Prostate gland (tissue), 2 donors: ENCODE data around the gene UGT2B11. TPM values are rescaled to one million over a fixed set of nuclear protein-coding genes. Genes with fewer than 3 reads are reported as not detected.
"Not testable (repeated sequence)": the region's sequence is repeated elsewhere in the genome, so short reads cannot be mapped to it uniquely, and the experiment has no call there.

Experiments
- DNase-seq: peaks from one replicate; pipeline ENCODE4 v3.0.0-alpha.2; 2019; ENCODE audit warnings: low spot score
- H3K27ac ChIP-seq, 2 donors: fragments of 200-600 bp; sonication (generic); 2 replicates each; pipeline ENCODE4 v1.5.1; 2017 to 2019
- H3K27me3 ChIP-seq: fragments of 200-600 bp; sonication (generic); replicated peaks from 2 replicates; pipeline ENCODE4 v1.5.1; 2019; ENCODE audit not compliant: insufficient read depth
- H3K36me3 ChIP-seq, 2 donors: fragments of 200-600 bp; sonication (generic); 1 replicate in 1 of 2; 2 replicates in 1 of 2; pipeline versions ENCODE4 v1.5.1 to v1.8.1; 2017 to 2019
- H3K4me1 ChIP-seq: fragments of 200-600 bp; sonication (generic); replicated peaks from 2 replicates; pipeline ENCODE4 v1.5.1; 2019
- H3K4me3 ChIP-seq, 2 donors: fragments of 200-600 bp; sonication (generic); 2 replicates each; pipeline ENCODE4 v1.5.1; 2017 to 2019
- H3K9me3 ChIP-seq: fragments of 200-600 bp; sonication (generic); 2 replicates; pipeline ENCODE4 v1.5.1; 2017
- CTCF ChIP-seq, 4 experiments: fragments of 200-600 bp in 2 of 4; fragments of 450-650 bp in 2 of 4; sonication (generic) in 2 of 4; IDR thresholded peaks; 1 replicate in 3 of 4; 2 replicates in 1 of 4; pipeline ENCODE4 v1.5.1; 2016 to 2019; ENCODE audit warnings: antibody characterized with exemption in 4 of 4, mild to moderate bottlenecking in 2 of 4, moderate library complexity in 2 of 4
- POLR2A ChIP-seq: fragments of 450-650 bp; IDR thresholded peaks from one replicate; pipeline ENCODE4 v1.6.1; 2016; ENCODE audit warnings: antibody characterized with exemption, mild to moderate bottlenecking
- POLR2AphosphoS5 ChIP-seq: sonication (generic); formaldehyde crosslinking; IDR thresholded peaks from one replicate; pipeline ENCODE4 v1.6.1; 2017; ENCODE audit warnings: antibody characterized with exemption
- WGBS: methylation state at CpG from one replicate; pipeline ENCODE4 v1.1.5; 2018; 5-methylcytosine and 5-hydroxymethylcytosine counted together
- intact Hi-C: fragments of 100-400 bp; cut with DNase I; formaldehyde crosslinking; loops from one replicate; pipeline ENCODE4 v1.14.2; 2022
- total RNA-seq, 2 donors: library from RNA; depleted of rRNA; stranded (reverse); fragments of >200 nt; gene quantifications; one replicate each; pipeline ENCODE4 v1.1.0, GENCODE V29; 2016

The UGT2B11 gene
- not detected for total RNA-seq

DNA sequence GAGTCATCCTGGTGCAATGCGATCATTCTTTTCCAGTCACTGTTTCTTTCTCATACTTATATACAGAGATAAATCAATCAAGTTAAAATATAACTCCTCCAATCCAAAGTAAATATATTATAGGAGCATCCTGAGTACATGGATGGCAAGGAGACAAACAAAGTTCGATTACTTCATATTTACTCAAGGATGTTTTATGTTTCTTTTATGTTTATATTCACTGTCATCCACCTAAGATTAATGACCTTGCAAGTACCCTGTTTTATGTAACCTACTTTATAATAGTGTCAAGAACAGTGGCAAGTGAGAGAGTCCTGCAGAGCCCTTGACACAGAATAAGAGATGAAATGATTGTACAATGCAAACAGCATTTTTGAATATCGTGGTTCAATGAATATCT, at the start of gene UGT2B11:
UGT2B11 (minus strand) TSS at position 33 of the 400 bp plus-strand sequence; CDS start at position 7, 26 bp downstream.
- intact Hi-C loops, result no loop called here
- no peaks in the 10 kb centered on the region for H3K9me3 ChIP-seq
- H3K27me3 ChIP-seq, result no peaks in the 10 kb centered on the region
- no peaks in the 10 kb centered on the region for H3K36me3 ChIP-seq
- no peak within 1 kb of the TSS for H3K4me3 ChIP-seq
- no peak for DNase-seq
- H3K4me1 ChIP-seq, result no peaks in the 10 kb centered on the region
- no peak for TF ChIP-seq POLR2A
- TF ChIP-seq POLR2AphosphoS5, result no peak
- TF ChIP-seq CTCF (IDR thresholded peaks at IDR 0.05), result no peak
- no peak within 1 kb of the TSS for H3K27ac ChIP-seq
- WGBS, result 22% methylated on average over 3 of the region's 3 CpGs

- H3K36me3 ChIP-seq, H3K9me3 ChIP-seq, DNase-seq, H3K27ac ChIP-seq, intact Hi-C loops, H3K4me3 ChIP-seq, H3K4me1 ChIP-seq, H3K27me3 ChIP-seq: not testable (repeated sequence)
- WGBS, result 94% methylated on average over 3 of the region's 3 CpGs
These were observed 38.7 kb upstream of the UGT2B11 start for GRCh38 chr4:69253147-69253772.

- H3K4me3 ChIP-seq, H3K27ac ChIP-seq, H3K4me1 ChIP-seq, H3K9me3 ChIP-seq, H3K27me3 ChIP-seq, H3K36me3 ChIP-seq, intact Hi-C loops, DNase-seq: not testable (repeated sequence)
- WGBS, result 81% methylated on average over 2 of the region's 2 CpGs
These were observed 36.3 kb upstream of the UGT2B11 start for GRCh38 chr4:69250884-69251283.

- H3K27ac ChIP-seq, H3K27me3 ChIP-seq, intact Hi-C loops, H3K4me3 ChIP-seq, DNase-seq, H3K36me3 ChIP-seq, H3K4me1 ChIP-seq, H3K9me3 ChIP-seq: not testable (repeated sequence)
- 84% methylated on average over 3 of the region's 3 CpGs for WGBS
These were observed 28.2 kb upstream of the UGT2B11 start for GRCh38 chr4:69242562-69243240.

GRCh38 chr4:69241746-69242145, 27.2 kb upstream of the UGT2B11 start:
- H3K27me3 ChIP-seq, H3K9me3 ChIP-seq, H3K27ac ChIP-seq, intact Hi-C loops, H3K36me3 ChIP-seq, H3K4me3 ChIP-seq, H3K4me1 ChIP-seq, DNase-seq: not testable (repeated sequence)
- WGBS, result 75% methylated on average over 2 of the region's 2 CpGs

GRCh38 chr4:69240787-69241186, 26.2 kb upstream of the UGT2B11 start:
- WGBS, result 93% methylated on average over 3 of the region's 3 CpGs
- H3K36me3 ChIP-seq, H3K27ac ChIP-seq, DNase-seq, H3K4me3 ChIP-seq, intact Hi-C loops, H3K9me3 ChIP-seq, H3K4me1 ChIP-seq, H3K27me3 ChIP-seq: not testable (repeated sequence)

- no peak for DNase-seq
- Histone ChIP-seq H3K27me3 (no peaks in the 10 kb centered on the region), H3K27ac (no peak overlapping the region), H3K36me3 (no peaks in the 10 kb centered on the region), H3K4me3 (no peak overlapping the region), H3K4me1 (no peaks in the 10 kb centered on the region), H3K9me3 (no peaks in the 10 kb centered on the region)
- TF ChIP-seq POLR2A (no peak), POLR2AphosphoS5 (no peak)
- intact Hi-C loops, result no loop called here
- 56% methylated on average over 6 of the region's 6 CpGs for WGBS
These were observed 25.1 kb upstream of the UGT2B11 start for GRCh38 chr4:69239557-69240168.

- TF ChIP-seq POLR2A (no peak), CTCF (IDR thresholded peaks at IDR 0.05) (no peak), POLR2AphosphoS5 (no peak)
- no peaks in the 10 kb centered on the region for H3K9me3 ChIP-seq
- H3K4me1 ChIP-seq, result no peaks in the 10 kb centered on the region
- WGBS, result 76% methylated on average over 2 of the region's 2 CpGs
- no peak overlapping the region for H3K27ac ChIP-seq
- H3K27me3 ChIP-seq, result no peaks in the 10 kb centered on the region
- H3K4me3 ChIP-seq, result no peak overlapping the region
- DNase-seq, result no peak
- H3K36me3 ChIP-seq, result no peaks in the 10 kb centered on the region
- intact Hi-C loops, result no loop called here
These were observed 24.5 kb upstream of the UGT2B11 start for GRCh38 chr4:69239092-69239491.
